Neural cell (in vitro differentiated cells): Measurements from ENCODE around the gene OTUB2. TPM values are rescaled to one million over a fixed set of nuclear protein-coding genes. Genes with fewer than 3 reads are reported as not detected.

Source experiments
- H2AFZ ChIP-seq: fragments of 200-600, 300-800 bp; sonication (generic), shearing (Covaris generic); 2 replicates; pipeline ENCODE4 v1.6.0; 2014; ENCODE audit warnings: low read depth, mild to moderate bottlenecking, antibody characterized with exemption, low read length, moderate library complexity
- H3F3A ChIP-seq: fragments of 200-600 bp; shearing (Covaris generic); 2 replicates; pipeline ENCODE4 v1.6.1; 2016; ENCODE audit warnings: mild to moderate bottlenecking, moderate library complexity, mixed read lengths, antibody characterized with exemption, low read length; ENCODE audit not compliant: insufficient read depth, poor library complexity, severe bottlenecking
- H3K27ac ChIP-seq: fragments of 200-600, 300-800 bp; sonication (generic), shearing (Covaris generic); 2 replicates; pipeline ENCODE4 v1.5.1; 2014; ENCODE audit warnings: mild to moderate bottlenecking, low read length, moderate library complexity
- H3K27me3 ChIP-seq: fragments of 300-800, 200-600 bp; sonication (generic), shearing (Covaris generic); 2 replicates; pipeline ENCODE4 v1.6.0; 2014; ENCODE audit warnings: mild to moderate bottlenecking, low read depth, low read length, moderate library complexity; ENCODE audit not compliant: insufficient read depth
- H3K36me3 ChIP-seq: fragments of 300-800, 200-600 bp; sonication (generic), shearing (Covaris generic); 2 replicates; pipeline ENCODE4 v1.5.1; 2014; ENCODE audit warnings: mild to moderate bottlenecking, antibody characterized with exemption, low read length, moderate library complexity; ENCODE audit not compliant: insufficient read depth
- H3K4me2 ChIP-seq: fragments of 300-800, 200-600 bp; sonication (generic), shearing (Covaris generic); 2 replicates; pipeline ENCODE4 v1.6.0; 2014; ENCODE audit warnings: mild to moderate bottlenecking, low read length
- H3K4me3 ChIP-seq: fragments of 300-800, 200-600 bp; sonication (generic), shearing (Covaris generic); 2 replicates; pipeline ENCODE4 v1.5.1; 2014; ENCODE audit warnings: mild to moderate bottlenecking, low read length, moderate library complexity
- H3K79me2 ChIP-seq: fragments of 200-600 bp; shearing (Covaris generic); replicated peaks from 2 replicates; pipeline ENCODE4 v1.6.0; 2014; ENCODE audit warnings: mild to moderate bottlenecking, low read length, moderate library complexity; ENCODE audit not compliant: insufficient read depth
- H3K9ac ChIP-seq: fragments of 300-800, 200-600 bp; sonication (generic), shearing (Covaris generic); 2 replicates; pipeline ENCODE4 v1.6.1; 2016; ENCODE audit warnings: mild to moderate bottlenecking, low read length, mixed read lengths
- H3K9me2 ChIP-seq: fragments of 200-600 bp; shearing (Covaris generic); 2 replicates; pipeline ENCODE4 v1.6.1; 2016; ENCODE audit warnings: mild to moderate bottlenecking, low read length, mixed read lengths; ENCODE audit not compliant: insufficient read depth
- H3K9me3 ChIP-seq: fragments of 200-600, 300-800 bp; sonication (generic), shearing (Covaris generic); 2 replicates; pipeline ENCODE4 v1.6.1; 2016; ENCODE audit warnings: mild to moderate bottlenecking, mixed run types, low read length, moderate library complexity, mixed read lengths
- H4K20me1 ChIP-seq: fragments of 200-600 bp; shearing (Covaris generic); 2 replicates; pipeline ENCODE4 v1.6.1; 2016; ENCODE audit warnings: mild to moderate bottlenecking, mixed run types; ENCODE audit not compliant: insufficient read depth
- EP300 ChIP-seq: fragments of 450-650 bp; conservative IDR thresholded peaks from 2 replicates; pipeline ENCODE4 v1.6.1; 2014; ENCODE audit warnings: antibody characterized with exemption, mild to moderate bottlenecking, moderate library complexity; ENCODE audit not compliant: poor library complexity, severe bottlenecking
- EZH2 ChIP-seq: fragments of 200-600, 300-800 bp; shearing (Covaris generic), sonication (generic); IDR thresholded peaks from 2 replicates; pipeline ENCODE4 v1.6.1; 2014; ENCODE audit warnings: antibody characterized with exemption, low read length, borderline replicate concordance, mild to moderate bottlenecking; ENCODE audit not compliant: insufficient read depth, poor library complexity, severe bottlenecking
- MXI1 ChIP-seq: fragments of 450-650 bp; conservative IDR thresholded peaks from 2 replicates; pipeline ENCODE4 v1.6.1; 2014; ENCODE audit warnings: antibody characterized with exemption, mild to moderate bottlenecking; ENCODE audit not compliant: poor library complexity, severe bottlenecking
- POLR2AphosphoS5 ChIP-seq: IDR thresholded peaks from 2 replicates; pipeline ENCODE4 v1.6.1; 2012
- RAD21 ChIP-seq: fragments of 450-650 bp; conservative IDR thresholded peaks from 2 replicates; pipeline ENCODE4 v1.6.1; 2014; ENCODE audit warnings: antibody characterized with exemption, mild to moderate bottlenecking, moderate library complexity
- SMC3 ChIP-seq: fragments of 450-650 bp; conservative IDR thresholded peaks from 2 replicates; pipeline ENCODE4 v1.6.1; 2014; ENCODE audit warnings: antibody characterized with exemption, mild to moderate bottlenecking, moderate library complexity; ENCODE audit not compliant: poor library complexity
- TAF1 ChIP-seq: IDR thresholded peaks from 2 replicates; pipeline ENCODE4 v1.6.1; 2012; ENCODE audit warnings: low read depth
- polyA plus RNA-seq: library from polyadenylated mRNA; depleted of rRNA; stranded (reverse); fragments of >200 nt; gene quantifications from 2 replicates; pipeline ENCODE4 v1.2.3, GENCODE V29; 2014
- TF ChIP-seq, protein P1 (sequence below): IDR thresholded peaks from 2 replicates; pipeline ENCODE4 v1.6.1; 2012; ENCODE audit warnings: borderline replicate concordance
- TF ChIP-seq, protein P2 (sequence below): fragments of 450-650 bp; IDR thresholded peaks from 2 replicates; pipeline ENCODE4 v1.5.1; 2014; ENCODE audit warnings: antibody characterized with exemption, mild to moderate bottlenecking, moderate library complexity; ENCODE audit not compliant: poor library complexity, severe bottlenecking

The OTUB2 gene
- polyA plus RNA-seq, 1 donor from 2014 or later, result 2.5 TPM

DNA sequence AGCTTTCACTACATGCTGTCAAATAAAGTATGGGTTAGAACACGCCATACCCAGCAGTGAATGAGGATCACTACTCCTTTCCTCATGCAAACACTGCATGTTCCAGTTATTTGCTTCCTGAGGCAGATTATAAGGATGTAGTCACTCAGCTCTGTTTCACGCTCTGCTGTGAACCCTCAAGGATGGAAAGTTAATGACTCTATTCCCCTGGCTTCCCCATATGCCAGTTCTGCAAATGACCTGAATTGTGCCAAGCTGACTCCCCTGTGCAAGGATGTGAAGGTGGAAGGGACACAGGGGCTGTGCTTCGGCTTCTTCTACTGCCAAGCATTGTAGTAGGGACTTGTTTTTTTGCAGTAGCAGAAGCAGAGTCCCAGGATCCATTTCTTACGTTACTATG, 61.8 kb downstream of the OTUB2 start:
- TF ChIP-seq, protein P1, sequence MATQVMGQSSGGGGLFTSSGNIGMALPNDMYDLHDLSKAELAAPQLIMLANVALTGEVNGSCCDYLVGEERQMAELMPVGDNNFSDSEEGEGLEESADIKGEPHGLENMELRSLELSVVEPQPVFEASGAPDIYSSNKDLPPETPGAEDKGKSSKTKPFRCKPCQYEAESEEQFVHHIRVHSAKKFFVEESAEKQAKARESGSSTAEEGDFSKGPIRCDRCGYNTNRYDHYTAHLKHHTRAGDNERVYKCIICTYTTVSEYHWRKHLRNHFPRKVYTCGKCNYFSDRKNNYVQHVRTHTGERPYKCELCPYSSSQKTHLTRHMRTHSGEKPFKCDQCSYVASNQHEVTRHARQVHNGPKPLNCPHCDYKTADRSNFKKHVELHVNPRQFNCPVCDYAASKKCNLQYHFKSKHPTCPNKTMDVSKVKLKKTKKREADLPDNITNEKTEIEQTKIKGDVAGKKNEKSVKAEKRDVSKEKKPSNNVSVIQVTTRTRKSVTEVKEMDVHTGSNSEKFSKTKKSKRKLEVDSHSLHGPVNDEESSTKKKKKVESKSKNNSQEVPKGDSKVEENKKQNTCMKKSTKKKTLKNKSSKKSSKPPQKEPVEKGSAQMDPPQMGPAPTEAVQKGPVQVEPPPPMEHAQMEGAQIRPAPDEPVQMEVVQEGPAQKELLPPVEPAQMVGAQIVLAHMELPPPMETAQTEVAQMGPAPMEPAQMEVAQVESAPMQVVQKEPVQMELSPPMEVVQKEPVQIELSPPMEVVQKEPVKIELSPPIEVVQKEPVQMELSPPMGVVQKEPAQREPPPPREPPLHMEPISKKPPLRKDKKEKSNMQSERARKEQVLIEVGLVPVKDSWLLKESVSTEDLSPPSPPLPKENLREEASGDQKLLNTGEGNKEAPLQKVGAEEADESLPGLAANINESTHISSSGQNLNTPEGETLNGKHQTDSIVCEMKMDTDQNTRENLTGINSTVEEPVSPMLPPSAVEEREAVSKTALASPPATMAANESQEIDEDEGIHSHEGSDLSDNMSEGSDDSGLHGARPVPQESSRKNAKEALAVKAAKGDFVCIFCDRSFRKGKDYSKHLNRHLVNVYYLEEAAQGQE, result no peak
- no peak for TF ChIP-seq TAF1
- TF ChIP-seq EZH2, result no peak
- no peak for TF ChIP-seq SMC3
- no peak for TF ChIP-seq POLR2AphosphoS5
- TF ChIP-seq MXI1, result no peak
- no peak for TF ChIP-seq EP300
- TF ChIP-seq, protein P2, sequence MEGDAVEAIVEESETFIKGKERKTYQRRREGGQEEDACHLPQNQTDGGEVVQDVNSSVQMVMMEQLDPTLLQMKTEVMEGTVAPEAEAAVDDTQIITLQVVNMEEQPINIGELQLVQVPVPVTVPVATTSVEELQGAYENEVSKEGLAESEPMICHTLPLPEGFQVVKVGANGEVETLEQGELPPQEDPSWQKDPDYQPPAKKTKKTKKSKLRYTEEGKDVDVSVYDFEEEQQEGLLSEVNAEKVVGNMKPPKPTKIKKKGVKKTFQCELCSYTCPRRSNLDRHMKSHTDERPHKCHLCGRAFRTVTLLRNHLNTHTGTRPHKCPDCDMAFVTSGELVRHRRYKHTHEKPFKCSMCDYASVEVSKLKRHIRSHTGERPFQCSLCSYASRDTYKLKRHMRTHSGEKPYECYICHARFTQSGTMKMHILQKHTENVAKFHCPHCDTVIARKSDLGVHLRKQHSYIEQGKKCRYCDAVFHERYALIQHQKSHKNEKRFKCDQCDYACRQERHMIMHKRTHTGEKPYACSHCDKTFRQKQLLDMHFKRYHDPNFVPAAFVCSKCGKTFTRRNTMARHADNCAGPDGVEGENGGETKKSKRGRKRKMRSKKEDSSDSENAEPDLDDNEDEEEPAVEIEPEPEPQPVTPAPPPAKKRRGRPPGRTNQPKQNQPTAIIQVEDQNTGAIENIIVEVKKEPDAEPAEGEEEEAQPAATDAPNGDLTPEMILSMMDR, result no peak
- no peak for TF ChIP-seq RAD21
- Histone ChIP-seq H3K27me3 (no peaks in the 10 kb centered on the region), H3K79me2 (no peaks in the 10 kb centered on the region), H3K9ac (no peak overlapping the region), H4K20me1 (no peaks in the 10 kb centered on the region), H3K27ac (no peak overlapping the region), H3F3A (no peaks in the 10 kb centered on the region), H3K9me3 (no peaks in the 10 kb centered on the region), H3K4me2 (no peak overlapping the region), H3K4me3 (no peak overlapping the region), H3K36me3 (no peaks in the 10 kb centered on the region), H3K9me2 (no peaks in the 10 kb centered on the region), H2AFZ (no peak overlapping the region)

DNA sequence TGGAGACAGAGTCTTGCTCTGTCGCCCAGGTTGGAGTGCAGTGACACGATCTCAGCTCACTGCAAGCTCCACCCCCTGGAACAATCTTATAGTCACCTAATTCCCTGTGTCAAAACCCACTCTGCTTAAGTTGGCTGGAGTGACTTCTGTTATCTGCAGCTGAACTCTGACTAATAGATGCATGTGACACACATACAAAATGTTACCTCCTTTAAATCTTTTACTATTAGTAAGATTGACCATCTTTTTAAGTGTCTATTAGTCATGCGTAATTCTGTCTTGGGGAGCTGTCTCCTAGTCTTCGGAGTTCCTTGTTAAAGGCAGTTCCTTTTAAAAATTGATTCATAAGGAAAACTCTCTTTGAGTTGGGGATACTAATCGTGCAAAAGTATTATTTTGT, 62.4 kb downstream of the OTUB2 start:
- H3K4me2 ChIP-seq, result no peak overlapping the region
- no peaks in the 10 kb centered on the region for H3K9me3 ChIP-seq
- H3K27me3 ChIP-seq, result no peaks in the 10 kb centered on the region
- H3K36me3 ChIP-seq, result no peaks in the 10 kb centered on the region
- no peaks in the 10 kb centered on the region for H3K9me2 ChIP-seq
- no peak for TF ChIP-seq POLR2AphosphoS5
- no peak for TF ChIP-seq RAD21
- no peak for TF ChIP-seq EZH2
- no peak for TF ChIP-seq MXI1
- TF ChIP-seq EP300, result no peak
- no peak for TF ChIP-seq SMC3
- TF ChIP-seq, protein P1, result no peak
- TF ChIP-seq, protein P2, result no peak
- TF ChIP-seq TAF1, result no peak
- H2AFZ ChIP-seq, result no peak overlapping the region
- H3K9ac ChIP-seq, result no peak overlapping the region
- H4K20me1 ChIP-seq, result no peaks in the 10 kb centered on the region
- no peak overlapping the region for H3K27ac ChIP-seq
- no peaks in the 10 kb centered on the region for H3F3A ChIP-seq
- H3K4me3 ChIP-seq, result no peak overlapping the region
- no peaks in the 10 kb centered on the region for H3K79me2 ChIP-seq
